WTC11 (cell line): ENCODE measurements around the gene GPATCH2L. TPM values are rescaled to one million over a fixed set of nuclear protein-coding genes. Genes with fewer than 3 reads are reported as not detected.

Source experiments
- ATAC-seq: fragments of 200-7000 bp; cut with Tn5 transposase; 2 replicates; pipeline ENCODE4 v1.10.0; 2021; ENCODE audit warnings: mild to moderate bottlenecking, moderate library complexity
- CTCF ChIA-PET: fragments of 300-600 bp; sonication (Branson Sonifier 250); formaldehyde crosslinking; loops from one replicate; lab custom pipeline; 2021; ENCODE audit warnings: antibody characterized with exemption; lab: Charles Lee
- POLR2A ChIA-PET: fragments of 350-600 bp; sonication (Branson Sonifier 250); formaldehyde crosslinking; loops from one replicate; lab custom pipeline; 2021; ENCODE audit warnings: antibody characterized with exemption; lab: Charles Lee
- DNase-seq: peaks from one replicate; pipeline ENCODE4 v3.0.0; 2021; ENCODE audit warnings: low spot score
- H3K27ac Mint-ChIP-seq: 2 replicates; pipeline ENCODE4 v1.8.0; 2021; ENCODE audit warnings: mixed read lengths
- H3K27me3 Mint-ChIP-seq: 2 replicates; pipeline ENCODE4 v1.8.0; 2021; ENCODE audit warnings: low read depth, mild to moderate bottlenecking, moderate library complexity, mixed read lengths
- H3K36me3 Mint-ChIP-seq: 2 replicates; pipeline ENCODE4 v1.8.0; 2021; ENCODE audit warnings: mixed read lengths
- H3K4me1 Mint-ChIP-seq: 2 replicates; pipeline ENCODE4 v1.8.0; 2022; ENCODE audit warnings: mixed read lengths
- H3K4me3 Mint-ChIP-seq: 2 replicates; pipeline ENCODE4 v1.8.0; 2021; ENCODE audit warnings: mild to moderate bottlenecking, moderate library complexity, mixed read lengths
- H3K9me3 Mint-ChIP-seq: 2 replicates; pipeline ENCODE4 v1.8.0; 2021; ENCODE audit warnings: mixed read lengths
- ATF2 ChIP-seq: sonication (generic); formaldehyde crosslinking; IDR thresholded peaks from 2 replicates; pipeline ENCODE4 v1.8.1; 2022; ENCODE audit warnings: low read depth, missing genetic modification reagents, borderline replicate concordance
- CDX4 ChIP-seq: fragments of 250-450 bp; sonication (Bioruptor Pico); IDR thresholded peaks from 2 replicates; pipeline ENCODE4 v1.9.0; 2021; ENCODE audit warnings: moderate library complexity, mild to moderate bottlenecking, inconsistent platforms, borderline replicate concordance
- CREB1 ChIP-seq: sonication (generic); formaldehyde crosslinking; IDR thresholded peaks from 2 replicates; pipeline ENCODE4 v1.8.0; 2023; ENCODE audit warnings: mild to moderate bottlenecking, missing genetic modification reagents
- FOXJ3 ChIP-seq: sonication (generic); formaldehyde crosslinking; IDR thresholded peaks from 2 replicates; pipeline ENCODE4 v1.9.0; 2021; ENCODE audit warnings: missing genetic modification reagents, mild to moderate bottlenecking, borderline replicate concordance
- FOXP1 ChIP-seq: sonication (generic); formaldehyde crosslinking; IDR thresholded peaks from 2 replicates; pipeline ENCODE4 v1.8.0; 2022; ENCODE audit warnings: missing genetic modification reagents, mild to moderate bottlenecking, moderate library complexity, borderline replicate concordance
- JAZF1 ChIP-seq: fragments of 250-450 bp; sonication (Bioruptor Pico); IDR thresholded peaks from 2 replicates; pipeline ENCODE4 v1.9.0; 2021; ENCODE audit warnings: moderate library complexity, mild to moderate bottlenecking, inconsistent platforms
- JUN ChIP-seq: sonication (generic); formaldehyde crosslinking; IDR thresholded peaks from 2 replicates; pipeline ENCODE4 v1.8.0; 2023; ENCODE audit warnings: mild to moderate bottlenecking, missing genetic modification reagents
- NFE2L1 ChIP-seq: sonication (generic); formaldehyde crosslinking; IDR thresholded peaks from 2 replicates; pipeline ENCODE4 v1.8.1; 2023; ENCODE audit warnings: missing genetic modification reagents
- SMAD4 ChIP-seq: sonication (generic); formaldehyde crosslinking; IDR thresholded peaks from 2 replicates; pipeline ENCODE4 v1.8.0; 2022; ENCODE audit warnings: mild to moderate bottlenecking, missing genetic modification reagents
- TEAD1 ChIP-seq: sonication (generic); formaldehyde crosslinking; IDR thresholded peaks from 2 replicates; pipeline ENCODE4 v1.8.0; 2022; ENCODE audit warnings: mild to moderate bottlenecking, missing genetic modification reagents
- ZBTB21 ChIP-seq: sonication (generic); formaldehyde crosslinking; IDR thresholded peaks from 2 replicates; pipeline ENCODE4 v1.8.1; 2023; ENCODE audit warnings: mild to moderate bottlenecking, missing genetic modification reagents, borderline replicate concordance
- ZNF219 ChIP-seq: sonication (generic); formaldehyde crosslinking; IDR thresholded peaks from 2 replicates; pipeline ENCODE4 v1.8.0; 2023; ENCODE audit warnings: missing genetic modification reagents, mild to moderate bottlenecking, borderline replicate concordance
- ZNF512 ChIP-seq: sonication (generic); formaldehyde crosslinking; IDR thresholded peaks from 2 replicates; pipeline ENCODE4 v1.8.1; 2022; ENCODE audit warnings: missing genetic modification reagents, borderline replicate concordance
- ZNF671 ChIP-seq: fragments of 250-450 bp; sonication (Bioruptor Pico); IDR thresholded peaks from 2 replicates; pipeline ENCODE4 v1.8.0; 2021; ENCODE audit warnings: mild to moderate bottlenecking
- total RNA-seq: library from RNA; stranded (reverse); gene quantifications from 3 replicates; pipeline ENCODE4 v1.2.3, GENCODE V29; 2021
- TF ChIP-seq, protein P1 (sequence below): fragments of 200-600 bp; IDR thresholded peaks from 2 replicates; pipeline ENCODE4 v1.8.0; 2022; ENCODE audit warnings: antibody characterized with exemption
- TF ChIP-seq, protein P2 (sequence below): sonication (generic); formaldehyde crosslinking; IDR thresholded peaks from 2 replicates; pipeline ENCODE4 v1.8.0; 2023; ENCODE audit warnings: mild to moderate bottlenecking, missing genetic modification reagents
- TF ChIP-seq, protein P3 (sequence below): sonication (generic); formaldehyde crosslinking; IDR thresholded peaks from 2 replicates; pipeline ENCODE4 v1.8.0; 2022; ENCODE audit warnings: mild to moderate bottlenecking, missing genetic modification reagents
- TF ChIP-seq, protein P4 (sequence below): fragments of 250-450 bp; sonication (Bioruptor Pico); IDR thresholded peaks from 2 replicates; pipeline ENCODE4 v1.9.0; 2021; ENCODE audit warnings: mild to moderate bottlenecking, borderline replicate concordance
- TF ChIP-seq, protein P5 (sequence below): fragments of 250-450 bp; sonication (Bioruptor Pico); IDR thresholded peaks from 2 replicates; pipeline ENCODE4 v1.9.0; 2021; ENCODE audit warnings: mild to moderate bottlenecking

The GPATCH2L gene
- total RNA-seq, 1 experiment from 2014 or later = 67.2 TPM

GRCh38 chr14:76186308-76187027 is 34.7 kb downstream of the GPATCH2L start:
- CTCF ChIA-PET = interaction anchor here (1.4 kb wide), 1 partner anchor 167 kb away, joined by 3 read pairs; no protein-coding TSS in a partner anchor
- H3K27me3 Mint-ChIP-seq = no peaks in the 10 kb centered on the region

More at GRCh38 chr14:76186308-76187027, 34.7 kb downstream of the GPATCH2L start:
- POLR2A ChIA-PET = no interaction called here
- DNase-seq (no peak), ATAC-seq (no peak)
- Mint-ChIP-seq H3K4me3 (no peak overlapping the region), H3K36me3 (peaks cover 23% of the 10 kb centered on the region), H3K4me1 (no peaks in the 10 kb centered on the region), H3K9me3 (no peaks in the 10 kb centered on the region), H3K27ac (peak overlapping the region; percentile 3; the same call in 1 of the 2 replicates)
- no peak for TF ChIP-seq ZBTB21 (CRISPR knock-in tag)
- no peak for TF ChIP-seq ATF2 (CRISPR knock-in tag)
- TF ChIP-seq CREB1 (CRISPR knock-in tag) = no peak
- TF ChIP-seq NFE2L1 (CRISPR knock-in tag) = no peak
- TF ChIP-seq, protein P1, sequence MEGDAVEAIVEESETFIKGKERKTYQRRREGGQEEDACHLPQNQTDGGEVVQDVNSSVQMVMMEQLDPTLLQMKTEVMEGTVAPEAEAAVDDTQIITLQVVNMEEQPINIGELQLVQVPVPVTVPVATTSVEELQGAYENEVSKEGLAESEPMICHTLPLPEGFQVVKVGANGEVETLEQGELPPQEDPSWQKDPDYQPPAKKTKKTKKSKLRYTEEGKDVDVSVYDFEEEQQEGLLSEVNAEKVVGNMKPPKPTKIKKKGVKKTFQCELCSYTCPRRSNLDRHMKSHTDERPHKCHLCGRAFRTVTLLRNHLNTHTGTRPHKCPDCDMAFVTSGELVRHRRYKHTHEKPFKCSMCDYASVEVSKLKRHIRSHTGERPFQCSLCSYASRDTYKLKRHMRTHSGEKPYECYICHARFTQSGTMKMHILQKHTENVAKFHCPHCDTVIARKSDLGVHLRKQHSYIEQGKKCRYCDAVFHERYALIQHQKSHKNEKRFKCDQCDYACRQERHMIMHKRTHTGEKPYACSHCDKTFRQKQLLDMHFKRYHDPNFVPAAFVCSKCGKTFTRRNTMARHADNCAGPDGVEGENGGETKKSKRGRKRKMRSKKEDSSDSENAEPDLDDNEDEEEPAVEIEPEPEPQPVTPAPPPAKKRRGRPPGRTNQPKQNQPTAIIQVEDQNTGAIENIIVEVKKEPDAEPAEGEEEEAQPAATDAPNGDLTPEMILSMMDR = no peak
- TF ChIP-seq JUN (CRISPR knock-in tag) = no peak
- TF ChIP-seq, protein P2, sequence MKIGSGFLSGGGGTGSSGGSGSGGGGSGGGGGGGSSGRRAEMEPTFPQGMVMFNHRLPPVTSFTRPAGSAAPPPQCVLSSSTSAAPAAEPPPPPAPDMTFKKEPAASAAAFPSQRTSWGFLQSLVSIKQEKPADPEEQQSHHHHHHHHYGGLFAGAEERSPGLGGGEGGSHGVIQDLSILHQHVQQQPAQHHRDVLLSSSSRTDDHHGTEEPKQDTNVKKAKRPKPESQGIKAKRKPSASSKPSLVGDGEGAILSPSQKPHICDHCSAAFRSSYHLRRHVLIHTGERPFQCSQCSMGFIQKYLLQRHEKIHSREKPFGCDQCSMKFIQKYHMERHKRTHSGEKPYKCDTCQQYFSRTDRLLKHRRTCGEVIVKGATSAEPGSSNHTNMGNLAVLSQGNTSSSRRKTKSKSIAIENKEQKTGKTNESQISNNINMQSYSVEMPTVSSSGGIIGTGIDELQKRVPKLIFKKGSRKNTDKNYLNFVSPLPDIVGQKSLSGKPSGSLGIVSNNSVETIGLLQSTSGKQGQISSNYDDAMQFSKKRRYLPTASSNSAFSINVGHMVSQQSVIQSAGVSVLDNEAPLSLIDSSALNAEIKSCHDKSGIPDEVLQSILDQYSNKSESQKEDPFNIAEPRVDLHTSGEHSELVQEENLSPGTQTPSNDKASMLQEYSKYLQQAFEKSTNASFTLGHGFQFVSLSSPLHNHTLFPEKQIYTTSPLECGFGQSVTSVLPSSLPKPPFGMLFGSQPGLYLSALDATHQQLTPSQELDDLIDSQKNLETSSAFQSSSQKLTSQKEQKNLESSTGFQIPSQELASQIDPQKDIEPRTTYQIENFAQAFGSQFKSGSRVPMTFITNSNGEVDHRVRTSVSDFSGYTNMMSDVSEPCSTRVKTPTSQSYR = no peak
- TF ChIP-seq JAZF1 = no peak
- TF ChIP-seq, protein P3, sequence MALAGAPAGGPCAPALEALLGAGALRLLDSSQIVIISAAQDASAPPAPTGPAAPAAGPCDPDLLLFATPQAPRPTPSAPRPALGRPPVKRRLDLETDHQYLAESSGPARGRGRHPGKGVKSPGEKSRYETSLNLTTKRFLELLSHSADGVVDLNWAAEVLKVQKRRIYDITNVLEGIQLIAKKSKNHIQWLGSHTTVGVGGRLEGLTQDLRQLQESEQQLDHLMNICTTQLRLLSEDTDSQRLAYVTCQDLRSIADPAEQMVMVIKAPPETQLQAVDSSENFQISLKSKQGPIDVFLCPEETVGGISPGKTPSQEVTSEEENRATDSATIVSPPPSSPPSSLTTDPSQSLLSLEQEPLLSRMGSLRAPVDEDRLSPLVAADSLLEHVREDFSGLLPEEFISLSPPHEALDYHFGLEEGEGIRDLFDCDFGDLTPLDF (CRISPR knock-in tag) = no peak
- TF ChIP-seq ZNF671 (CRISPR knock-in tag) = no peak
- TF ChIP-seq ZNF512 (CRISPR knock-in tag) = no peak
- no peak for TF ChIP-seq TEAD1 (CRISPR knock-in tag)
- TF ChIP-seq, protein P4, sequence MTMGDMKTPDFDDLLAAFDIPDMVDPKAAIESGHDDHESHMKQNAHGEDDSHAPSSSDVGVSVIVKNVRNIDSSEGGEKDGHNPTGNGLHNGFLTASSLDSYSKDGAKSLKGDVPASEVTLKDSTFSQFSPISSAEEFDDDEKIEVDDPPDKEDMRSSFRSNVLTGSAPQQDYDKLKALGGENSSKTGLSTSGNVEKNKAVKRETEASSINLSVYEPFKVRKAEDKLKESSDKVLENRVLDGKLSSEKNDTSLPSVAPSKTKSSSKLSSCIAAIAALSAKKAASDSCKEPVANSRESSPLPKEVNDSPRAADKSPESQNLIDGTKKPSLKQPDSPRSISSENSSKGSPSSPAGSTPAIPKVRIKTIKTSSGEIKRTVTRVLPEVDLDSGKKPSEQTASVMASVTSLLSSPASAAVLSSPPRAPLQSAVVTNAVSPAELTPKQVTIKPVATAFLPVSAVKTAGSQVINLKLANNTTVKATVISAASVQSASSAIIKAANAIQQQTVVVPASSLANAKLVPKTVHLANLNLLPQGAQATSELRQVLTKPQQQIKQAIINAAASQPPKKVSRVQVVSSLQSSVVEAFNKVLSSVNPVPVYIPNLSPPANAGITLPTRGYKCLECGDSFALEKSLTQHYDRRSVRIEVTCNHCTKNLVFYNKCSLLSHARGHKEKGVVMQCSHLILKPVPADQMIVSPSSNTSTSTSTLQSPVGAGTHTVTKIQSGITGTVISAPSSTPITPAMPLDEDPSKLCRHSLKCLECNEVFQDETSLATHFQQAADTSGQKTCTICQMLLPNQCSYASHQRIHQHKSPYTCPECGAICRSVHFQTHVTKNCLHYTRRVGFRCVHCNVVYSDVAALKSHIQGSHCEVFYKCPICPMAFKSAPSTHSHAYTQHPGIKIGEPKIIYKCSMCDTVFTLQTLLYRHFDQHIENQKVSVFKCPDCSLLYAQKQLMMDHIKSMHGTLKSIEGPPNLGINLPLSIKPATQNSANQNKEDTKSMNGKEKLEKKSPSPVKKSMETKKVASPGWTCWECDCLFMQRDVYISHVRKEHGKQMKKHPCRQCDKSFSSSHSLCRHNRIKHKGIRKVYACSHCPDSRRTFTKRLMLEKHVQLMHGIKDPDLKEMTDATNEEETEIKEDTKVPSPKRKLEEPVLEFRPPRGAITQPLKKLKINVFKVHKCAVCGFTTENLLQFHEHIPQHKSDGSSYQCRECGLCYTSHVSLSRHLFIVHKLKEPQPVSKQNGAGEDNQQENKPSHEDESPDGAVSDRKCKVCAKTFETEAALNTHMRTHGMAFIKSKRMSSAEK = no peak
- TF ChIP-seq SMAD4 = no peak
- no peak for TF ChIP-seq FOXJ3
- TF ChIP-seq ZNF219 (CRISPR knock-in tag) = no peak
- no peak for TF ChIP-seq FOXP1 (CRISPR knock-in tag)
- TF ChIP-seq, protein P5, sequence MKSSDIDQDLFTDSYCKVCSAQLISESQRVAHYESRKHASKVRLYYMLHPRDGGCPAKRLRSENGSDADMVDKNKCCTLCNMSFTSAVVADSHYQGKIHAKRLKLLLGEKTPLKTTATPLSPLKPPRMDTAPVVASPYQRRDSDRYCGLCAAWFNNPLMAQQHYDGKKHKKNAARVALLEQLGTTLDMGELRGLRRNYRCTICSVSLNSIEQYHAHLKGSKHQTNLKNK (CRISPR knock-in tag) = no peak
- TF ChIP-seq CDX4 (CRISPR knock-in tag) = no peak
- TF ChIP-seq, all 79 proteins: peak for 0
